ENCODE measurements around the gene SMAD6.

SMAD6 gene

DNA sequence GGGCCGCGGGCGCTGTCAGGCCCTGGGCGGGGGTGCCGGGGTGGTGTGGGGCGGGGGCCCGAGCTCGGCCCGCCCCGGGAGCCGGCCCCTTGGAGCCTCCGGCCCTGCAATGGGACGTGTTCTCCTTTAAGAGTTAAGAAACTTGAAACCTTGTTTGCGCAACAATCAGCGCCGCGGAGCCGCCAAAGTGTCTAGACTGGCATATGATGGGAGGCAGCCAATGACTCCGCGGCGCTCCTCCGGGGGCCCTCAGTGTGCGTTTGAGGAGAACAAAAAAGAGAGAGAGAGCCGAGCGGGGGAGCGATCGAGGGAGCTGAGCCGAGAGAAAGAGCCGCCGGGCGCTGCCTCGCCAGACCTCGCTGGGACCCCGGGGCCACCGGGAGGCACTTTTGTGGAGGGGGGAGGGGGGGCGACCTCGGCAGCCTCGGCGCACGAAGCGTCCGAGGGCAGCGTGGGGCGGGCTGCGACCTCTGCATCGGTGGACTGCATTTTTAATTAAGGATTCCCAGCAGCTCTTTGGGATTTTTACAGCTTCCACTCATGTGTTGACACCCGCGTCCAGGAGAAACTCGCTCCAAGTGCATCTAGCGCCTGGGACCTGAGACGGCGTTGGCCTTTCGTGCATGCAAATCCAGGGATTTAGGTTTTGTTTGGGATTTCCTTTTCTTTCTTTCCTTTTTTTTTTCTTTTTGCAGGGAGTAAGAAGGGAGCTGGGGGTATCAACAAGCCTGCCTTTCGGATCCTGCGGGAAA is at the start of gene SMAD6:
SMAD6 (plus strand) TSS at position 202 of the 752 bp plus-strand sequence. CDS start 1,023 bp downstream, outside the sequence.
- DNase-seq (ENCODE audit: low read depth in 2 of 2): peak in 1 of 2 donors; percentile 10

DNA sequence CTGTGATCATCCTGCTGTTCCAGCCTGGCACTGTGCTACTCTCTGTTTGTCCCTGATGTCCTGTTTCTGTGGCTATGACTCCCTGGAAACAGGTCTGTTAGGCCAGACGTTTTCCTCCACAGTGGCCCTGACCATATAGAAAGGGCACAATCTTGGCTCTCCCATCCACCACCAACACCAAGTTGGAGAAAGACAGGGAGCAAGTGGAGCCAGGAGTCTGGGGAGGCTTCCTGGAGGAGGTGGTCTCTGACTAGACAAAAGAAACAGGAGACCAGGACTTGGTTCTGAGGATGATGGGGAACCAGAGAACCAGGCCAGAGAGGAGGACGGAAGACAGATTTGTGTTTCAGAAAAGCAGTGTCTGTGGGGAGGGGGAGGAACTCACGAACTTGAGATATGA is 49.2 kb upstream of the SMAD6 start:
- DNase-seq (ENCODE audit: low read depth in 2 of 2): no peak

DNA sequence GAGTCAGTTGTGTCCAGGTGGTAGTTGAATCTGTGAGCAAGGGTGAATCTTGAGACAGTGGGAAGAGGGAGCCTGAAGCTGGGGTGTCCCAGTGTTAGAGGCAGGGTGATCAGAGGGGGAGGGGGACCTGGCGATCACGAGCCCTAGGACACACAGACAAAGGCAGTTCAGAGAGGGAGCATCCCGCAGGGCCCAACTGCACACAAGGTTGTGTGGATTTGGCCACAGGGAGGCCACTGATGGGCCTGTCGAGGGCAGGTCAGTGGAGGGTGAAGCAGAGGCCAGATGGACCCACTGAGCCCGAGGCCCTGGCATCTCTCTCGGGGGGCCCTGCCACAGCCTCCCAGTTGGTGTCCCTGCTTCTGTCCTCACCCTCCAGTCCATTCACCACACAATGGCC is 48.6 kb upstream of the SMAD6 start:
- DNase-seq (ENCODE audit: low read depth in 2 of 2): no peak

DNA sequence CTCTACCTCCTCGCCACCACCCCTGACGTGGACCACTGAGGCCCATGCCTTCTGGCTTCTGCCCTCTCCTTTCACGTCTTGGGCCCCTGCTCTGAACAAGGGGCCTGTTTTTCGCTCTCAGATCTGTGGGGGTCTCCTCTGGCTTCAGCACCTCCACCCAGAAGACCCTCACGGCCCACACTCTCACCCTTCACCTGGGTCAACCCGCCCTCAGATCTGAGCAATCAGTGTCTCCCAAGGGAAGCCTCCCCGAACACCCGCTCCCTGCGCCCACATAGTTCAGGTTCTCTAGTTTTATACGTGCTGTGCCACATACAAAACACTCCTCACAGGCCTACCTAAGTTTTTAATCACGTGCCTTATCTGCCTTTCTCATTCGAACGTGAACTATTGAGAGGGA is 48.2 kb upstream of the SMAD6 start:
- DNase-seq (ENCODE audit: low read depth in 2 of 2): no peak

DNA sequence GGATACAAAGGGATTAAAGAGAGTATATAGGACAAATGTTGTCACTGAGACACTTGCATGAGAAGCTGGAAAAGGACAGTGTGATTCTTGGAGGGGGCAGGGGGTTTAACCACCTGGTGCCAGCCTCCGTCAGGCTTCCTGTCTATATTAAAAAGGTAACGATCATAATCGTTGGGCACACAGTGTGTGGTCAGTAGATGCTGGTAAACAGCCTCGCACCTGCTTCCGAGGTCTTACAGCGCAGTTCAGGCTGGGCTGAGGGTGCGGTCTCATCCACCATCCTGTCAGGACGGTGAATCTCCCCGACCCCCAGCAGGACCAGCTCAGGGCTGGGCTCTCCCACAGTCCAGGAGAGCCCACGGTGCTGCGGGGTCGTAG is 47.7 kb upstream of the SMAD6 start:
- no peak for DNase-seq (ENCODE audit: low read depth in 2 of 2)

DNA sequence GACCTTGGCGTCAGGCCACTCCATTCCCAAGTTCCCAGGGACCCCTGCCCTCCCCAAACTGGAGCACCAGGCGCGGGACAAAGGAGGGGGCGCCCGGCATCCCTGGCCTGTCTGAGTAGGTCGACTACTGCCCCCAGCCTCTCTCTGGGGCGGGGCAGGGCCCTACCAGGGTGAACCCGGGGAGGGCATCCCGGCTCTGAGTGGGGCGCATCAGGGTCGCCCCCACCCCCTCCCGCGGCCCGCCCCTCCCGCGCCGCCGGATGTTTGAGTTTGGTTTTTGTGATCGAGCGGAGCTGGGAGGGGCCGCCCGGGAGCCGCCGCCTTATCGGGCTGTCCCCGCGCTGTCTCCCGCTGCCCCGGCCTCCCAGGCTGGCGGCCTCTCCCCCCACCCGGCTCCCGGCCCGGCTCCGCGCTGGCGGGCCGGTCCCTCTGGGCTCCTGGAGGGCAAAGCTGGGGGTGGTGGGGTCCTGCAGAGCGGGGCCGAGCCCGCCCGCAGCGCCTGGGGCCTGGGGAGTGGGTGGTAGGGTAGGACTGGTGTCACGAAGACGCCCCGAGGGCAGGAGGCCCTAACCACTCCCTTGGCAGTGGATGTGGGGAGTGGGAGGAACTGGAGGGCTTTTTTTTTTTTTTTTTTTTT is 47.2 kb upstream of the SMAD6 start:
- no peak for DNase-seq (ENCODE audit: low read depth in 2 of 2)

DNA sequence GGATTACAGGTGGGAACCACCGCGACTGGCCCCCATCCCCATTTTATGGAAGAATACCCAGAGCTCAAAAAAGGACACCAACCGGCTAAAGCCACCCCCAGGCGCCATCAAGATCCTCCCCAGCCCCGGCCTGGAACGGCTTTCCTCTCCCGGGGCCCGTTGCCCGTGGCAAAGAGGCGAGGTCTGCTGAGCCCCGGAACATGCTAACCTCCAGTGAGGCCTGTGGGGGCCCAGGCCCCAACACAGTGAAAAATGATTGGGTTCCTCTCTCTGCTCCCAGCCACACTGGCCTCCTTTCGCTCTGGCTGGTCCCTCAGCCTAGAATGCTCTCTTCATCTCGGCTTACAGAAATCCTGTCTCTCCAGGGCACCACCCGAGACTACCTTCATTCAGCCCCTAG is 46.5 kb upstream of the SMAD6 start:
- DNase-seq (ENCODE audit: low read depth in 2 of 2): no peak

DNA sequence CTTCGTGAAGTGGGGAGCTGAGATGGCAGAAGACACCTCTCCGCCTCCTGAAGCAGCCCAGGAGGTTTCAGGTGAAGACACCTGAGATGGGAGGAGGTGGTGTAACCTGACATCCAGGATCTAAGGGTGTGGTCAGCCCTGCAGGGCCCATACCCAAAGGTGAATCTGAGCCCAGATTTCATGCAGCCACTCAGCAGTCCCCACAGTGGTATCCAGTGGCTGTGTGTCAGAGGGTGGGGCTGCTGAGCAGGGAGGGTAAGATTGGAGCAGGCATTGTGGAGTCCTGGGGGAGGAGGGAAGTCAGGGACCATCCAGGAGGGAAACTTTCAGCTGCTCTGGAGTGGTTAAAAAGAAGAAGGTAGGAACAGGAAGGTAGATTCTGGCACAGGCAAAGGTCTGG is 46.0 kb upstream of the SMAD6 start:
- no peak for DNase-seq (ENCODE audit: low read depth in 2 of 2)

DNA sequence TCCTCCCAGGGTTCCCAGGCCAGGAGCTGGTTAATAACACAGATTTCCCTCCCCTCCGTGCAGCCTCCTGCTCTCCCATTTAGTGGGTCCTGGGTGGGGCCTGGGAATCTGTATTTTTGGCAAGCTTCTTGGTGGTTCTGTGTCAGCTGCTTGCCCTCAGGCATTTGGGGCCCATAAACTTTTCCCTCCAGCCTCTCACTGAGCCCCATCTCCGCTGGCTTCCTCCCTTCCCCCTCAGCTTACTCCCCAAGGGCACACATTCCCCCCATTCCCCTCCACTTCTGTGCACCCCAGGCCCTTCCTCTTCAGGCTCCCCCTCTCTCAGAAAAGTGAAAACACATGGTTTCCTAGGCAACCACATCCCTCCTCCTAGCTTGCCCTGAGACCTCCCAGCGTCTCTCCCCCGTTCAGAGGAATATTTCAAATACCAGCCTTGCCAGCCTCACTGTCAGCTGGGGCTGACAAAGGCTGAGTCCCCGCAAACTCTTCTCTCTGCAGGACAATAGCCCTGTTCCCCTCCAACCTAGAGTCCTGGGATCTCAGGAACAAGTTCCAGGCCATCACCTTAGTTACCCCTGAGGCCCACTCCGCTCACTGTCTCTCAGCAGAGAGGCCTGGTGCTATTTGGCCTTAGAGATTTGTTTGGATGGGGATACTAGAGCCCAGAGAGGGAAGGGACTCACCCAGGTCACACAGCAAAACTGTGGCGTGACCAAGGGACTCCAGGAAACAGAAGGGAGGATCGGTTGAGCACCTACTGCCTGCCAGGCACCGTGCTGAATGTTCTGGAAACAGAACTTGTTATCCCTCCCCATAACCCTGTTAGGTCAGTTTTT is 44.6 kb upstream of the SMAD6 start:
- DNase-seq (ENCODE audit: low read depth in 2 of 2): no peak

DNA sequence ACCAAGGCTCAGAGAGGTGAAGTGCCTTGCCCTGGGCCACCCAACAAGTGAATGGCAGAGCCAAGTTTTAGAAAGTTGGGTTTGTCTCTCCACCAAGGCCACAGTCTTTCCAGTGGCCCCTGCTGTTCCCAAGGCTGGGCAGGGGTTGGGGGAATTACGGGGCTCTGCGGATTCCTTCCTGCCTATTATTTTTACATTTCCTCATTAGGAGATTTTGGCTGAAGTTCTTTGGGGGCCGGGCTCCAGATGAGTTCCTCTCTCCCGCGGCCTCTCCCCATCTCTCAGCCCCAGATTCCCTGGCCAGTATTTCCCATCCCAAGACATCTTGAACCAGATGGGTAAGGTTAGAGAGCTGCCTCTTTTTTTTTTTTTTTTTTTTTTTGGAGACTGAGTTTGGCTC is 44.0 kb upstream of the SMAD6 start:
- DNase-seq (ENCODE audit: low read depth in 2 of 2): no peak

DNA sequence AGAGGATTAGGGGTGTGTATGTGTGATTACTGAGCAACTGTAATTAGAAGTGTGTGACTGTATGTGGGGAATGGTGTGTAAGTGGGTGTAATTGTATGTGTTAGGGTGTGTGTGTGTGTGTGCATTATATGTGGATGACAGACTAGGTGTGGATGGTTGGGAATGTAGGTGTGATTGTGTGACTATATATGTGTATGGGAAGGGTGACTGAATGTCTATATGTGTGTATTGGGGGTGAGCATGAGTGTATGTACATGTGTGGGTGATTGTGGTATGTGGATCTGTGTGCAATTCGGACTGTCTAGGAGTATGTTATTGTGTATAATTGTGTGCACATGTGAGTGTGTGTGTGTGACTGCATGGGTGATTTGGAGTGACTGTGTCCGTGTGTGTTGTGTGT is 43.2 kb upstream of the SMAD6 start:
- no peak for DNase-seq (ENCODE audit: low read depth in 2 of 2)

DNA sequence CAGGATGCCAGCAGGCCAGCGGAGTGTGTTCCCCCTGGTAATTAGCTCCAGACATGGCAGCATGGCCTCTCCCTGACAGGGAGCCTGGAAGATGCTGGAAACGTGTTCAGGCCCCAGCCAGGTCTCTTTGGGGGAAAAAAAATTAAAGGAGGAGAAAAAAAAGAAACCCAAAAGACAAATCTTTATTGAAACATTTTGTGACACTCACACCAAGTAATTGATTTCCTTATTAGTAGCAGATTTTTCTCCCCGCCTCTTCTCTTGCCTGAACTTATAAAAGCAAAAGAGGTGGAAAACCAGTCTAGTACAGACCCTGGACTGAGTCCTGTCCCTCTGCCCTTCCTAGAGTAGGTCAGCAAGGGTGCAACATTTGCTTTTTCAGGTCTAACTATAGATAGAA is 42.7 kb upstream of the SMAD6 start:
- no peak for DNase-seq (ENCODE audit: low read depth in 2 of 2)

DNA sequence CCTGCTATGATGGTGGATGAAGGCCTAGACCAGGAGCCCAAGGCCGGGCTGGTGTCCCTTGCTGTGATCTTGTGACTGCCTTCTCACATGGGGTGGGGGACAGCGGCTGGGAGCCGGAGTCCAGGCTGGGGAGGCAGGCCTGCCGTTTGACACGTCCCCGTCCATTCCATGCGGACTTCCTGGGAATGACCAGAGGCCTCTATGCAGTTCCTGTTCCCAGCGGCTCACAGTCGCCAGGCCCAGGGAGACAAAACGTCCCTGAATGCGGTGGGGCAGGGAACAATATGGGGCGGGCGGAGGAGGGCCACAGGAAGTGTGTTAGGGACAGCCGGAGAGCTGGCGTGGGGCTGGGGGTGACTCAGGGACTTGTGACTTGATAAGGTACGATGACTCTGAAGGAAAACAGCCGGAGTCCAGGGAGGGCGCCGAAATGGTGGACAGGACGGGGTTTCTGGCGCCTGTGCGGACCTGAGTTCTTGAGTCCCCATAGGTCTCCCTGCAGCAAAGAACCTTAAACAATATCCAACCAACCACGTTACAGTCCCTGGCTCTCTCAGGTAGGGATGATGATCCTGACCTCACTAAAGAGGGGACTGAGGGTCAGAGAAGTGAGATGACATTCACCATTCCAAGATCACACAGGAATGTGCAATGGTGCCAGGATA is 40.5 kb upstream of the SMAD6 start:
- no peak for DNase-seq (ENCODE audit: low read depth in 2 of 2)

DNA sequence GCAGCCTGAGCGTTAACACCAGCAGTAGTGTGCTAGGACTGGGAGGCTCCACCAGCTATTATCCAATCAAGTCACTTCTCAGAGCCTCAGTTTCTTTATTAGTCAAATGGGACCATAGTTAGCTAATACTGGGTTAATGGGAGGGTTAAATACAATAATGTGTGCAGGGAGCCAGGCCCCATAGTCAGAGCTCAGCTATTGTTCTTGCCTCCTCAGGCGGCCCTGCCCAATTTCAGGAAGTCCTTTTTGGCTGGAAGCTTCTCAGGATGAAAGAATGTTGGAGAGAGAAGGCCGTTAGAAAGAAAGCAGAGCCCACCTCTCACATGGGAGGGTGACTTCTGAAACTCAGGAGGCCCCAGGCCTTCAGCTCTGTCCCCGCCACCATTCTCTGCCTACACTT is 39.5 kb upstream of the SMAD6 start:
- no peak for DNase-seq (ENCODE audit: low read depth in 2 of 2)

DNA sequence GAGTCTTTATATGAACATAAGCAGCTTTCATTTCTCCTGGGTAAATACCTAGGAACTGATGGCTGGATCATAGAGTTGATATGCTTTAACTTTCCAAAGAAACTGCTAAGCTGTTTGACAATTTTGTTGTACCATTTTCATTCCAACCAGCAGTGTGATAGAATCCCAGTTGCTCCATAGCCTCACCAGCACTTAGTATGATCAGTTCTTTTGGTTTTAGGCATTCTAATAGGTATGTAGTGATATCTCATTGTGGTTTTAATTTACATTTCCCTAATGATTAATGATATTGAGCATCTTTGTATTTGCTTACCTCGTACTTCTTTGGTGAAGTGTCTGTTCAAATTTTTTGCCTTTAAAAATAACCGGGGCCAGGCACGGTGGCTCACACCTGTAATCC is 38.4 kb upstream of the SMAD6 start:
- no peak for DNase-seq (ENCODE audit: low read depth in 2 of 2)

DNA sequence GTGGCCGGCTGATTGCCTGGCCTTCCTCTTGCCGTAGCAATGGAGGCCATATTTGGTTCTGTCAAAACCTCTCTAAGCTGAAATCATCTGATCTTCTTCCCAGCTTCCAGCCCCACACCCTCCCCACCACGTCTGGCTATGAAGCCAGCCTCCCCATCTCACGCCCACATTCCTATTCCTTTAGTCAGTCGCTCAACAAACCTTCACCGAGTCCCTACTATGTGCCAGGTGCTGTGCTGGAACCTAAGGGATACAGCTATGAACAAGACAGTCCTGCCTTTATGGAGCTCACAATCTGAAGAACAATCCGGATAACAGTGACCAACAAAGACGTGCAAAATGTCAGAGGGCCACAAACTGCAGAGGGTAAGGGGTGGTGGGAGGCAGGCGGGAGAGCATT is 31.9 kb upstream of the SMAD6 start:
- no peak for DNase-seq (ENCODE audit: low read depth in 2 of 2)

DNA sequence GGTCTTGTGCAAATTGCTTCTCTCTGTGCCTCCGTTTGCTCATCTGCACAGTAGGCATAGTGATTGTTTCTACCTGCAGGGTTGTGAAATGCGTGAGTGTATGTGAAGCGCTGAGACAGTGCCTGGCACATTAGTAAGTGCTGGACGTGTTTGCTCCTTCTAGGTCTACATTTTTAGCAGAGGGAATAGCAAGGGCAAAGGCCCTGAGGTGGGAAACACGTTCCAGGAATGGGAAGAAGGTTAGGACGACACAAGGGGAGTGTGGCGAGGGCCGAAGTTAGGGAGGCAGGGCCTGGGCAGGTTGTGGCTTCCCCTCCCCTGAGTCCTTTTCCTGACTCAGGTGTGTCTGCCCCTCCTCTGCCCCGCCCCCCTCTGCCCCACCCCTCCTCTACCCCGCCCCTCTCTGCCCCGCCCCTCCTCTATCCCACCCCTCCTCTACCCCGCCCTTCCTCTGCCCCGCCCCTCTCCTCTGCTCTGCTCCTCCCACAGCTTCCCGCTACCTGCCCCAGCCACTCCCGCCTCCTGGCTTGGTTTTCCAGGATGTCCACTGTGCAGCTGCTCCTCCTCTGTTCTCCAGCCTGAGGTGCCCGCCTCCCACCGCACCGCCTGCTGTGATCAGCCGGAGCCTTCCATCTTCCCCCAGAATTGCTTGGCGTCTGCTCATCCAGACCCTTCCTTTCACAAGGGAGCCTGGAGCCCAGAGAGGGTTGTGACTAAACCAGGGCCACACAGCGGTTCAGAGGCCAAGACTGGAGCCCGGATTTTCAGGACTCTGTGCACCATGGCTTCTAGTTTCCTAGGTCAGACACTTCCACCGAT is 31.1 kb upstream of the SMAD6 start:
- DNase-seq (ENCODE audit: low read depth in 2 of 2): no peak

DNA sequence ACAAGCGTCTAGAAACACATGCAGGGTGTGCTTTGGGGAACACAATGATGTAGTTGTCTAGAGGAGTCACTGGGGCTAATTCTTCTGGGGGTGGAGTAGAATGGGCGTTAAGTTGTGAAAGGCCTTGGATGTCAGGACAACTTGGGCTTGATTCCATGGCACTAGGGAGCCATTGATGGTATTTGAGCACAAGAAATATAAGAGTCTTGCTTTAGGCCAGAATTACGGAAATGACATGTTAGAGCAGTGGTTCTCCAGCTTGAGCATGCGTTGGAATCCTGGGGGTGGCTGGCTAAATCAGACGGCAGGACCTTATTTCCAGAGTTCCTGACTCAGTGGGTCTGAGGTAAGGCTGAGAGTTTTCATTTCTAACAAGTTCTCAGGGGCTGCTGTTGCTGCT is 29.2 kb upstream of the SMAD6 start:
- DNase-seq (ENCODE audit: low read depth in 2 of 2): no peak

DNA sequence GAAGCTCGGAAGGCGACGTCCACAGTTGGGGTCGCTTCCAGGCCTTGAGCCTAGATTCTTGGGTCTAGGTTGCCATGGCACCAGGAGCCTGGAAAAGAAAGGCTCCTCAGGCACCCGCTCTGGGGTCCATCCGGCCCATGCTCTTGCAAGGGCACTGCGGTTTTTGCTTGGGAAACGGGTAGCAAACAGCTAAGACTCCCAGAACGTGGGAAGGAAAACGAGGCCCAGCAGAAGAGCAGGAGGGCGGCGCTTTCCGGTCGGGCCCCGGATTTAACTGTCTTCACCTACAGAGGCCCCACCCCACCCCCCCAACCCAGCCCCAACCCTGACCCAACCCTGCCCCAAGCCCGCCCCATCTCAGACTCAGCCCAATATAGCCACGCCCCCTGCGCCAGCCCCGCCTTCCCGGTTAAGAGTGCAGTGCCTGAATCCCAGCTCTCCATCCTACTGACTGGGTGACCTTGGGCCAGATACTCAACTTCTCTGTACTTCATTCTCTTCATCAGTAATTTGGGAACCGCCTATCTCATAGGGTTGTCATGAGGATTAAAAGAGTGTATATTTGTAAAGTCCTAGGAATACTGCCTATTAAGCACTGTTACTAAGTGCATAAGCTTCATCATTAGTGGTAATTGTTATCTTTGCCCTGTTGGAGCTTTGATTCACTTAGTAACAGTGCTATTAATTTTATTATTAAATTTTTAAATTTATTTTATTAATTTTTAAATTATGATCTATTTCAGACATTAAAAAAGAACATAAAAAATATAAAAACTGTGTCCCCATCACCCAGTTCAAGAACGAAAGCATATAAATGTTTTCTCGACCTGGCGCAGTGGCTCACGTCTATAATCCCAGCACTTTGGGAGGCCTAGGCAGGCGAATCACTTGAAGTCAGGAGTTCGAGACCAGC is 28.4 kb upstream of the SMAD6 start:
- no peak for DNase-seq (ENCODE audit: low read depth in 2 of 2)

DNA sequence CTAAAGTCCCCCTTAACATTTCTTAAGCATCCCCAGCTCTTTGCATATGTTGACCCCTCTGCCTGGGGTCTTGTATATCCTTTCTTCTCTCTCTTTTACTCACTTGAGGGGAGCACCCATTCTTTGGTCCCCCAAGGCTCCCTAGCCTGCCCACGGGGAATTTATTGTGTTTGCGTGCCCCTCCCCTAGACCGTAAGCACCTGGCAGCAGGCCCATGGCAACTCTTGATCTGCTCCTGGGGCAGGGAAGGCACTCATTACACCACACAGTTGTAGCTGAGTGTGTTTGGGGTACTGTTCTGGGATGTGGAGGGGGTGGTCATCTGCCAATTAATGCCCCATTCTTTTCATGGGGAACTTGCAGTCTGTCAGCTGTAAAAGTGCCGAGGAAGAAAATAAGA is 27.3 kb upstream of the SMAD6 start:
- no peak for DNase-seq (ENCODE audit: low read depth in 2 of 2)
